8988T (cell line): ENCODE results near the gene FAM237A.

Experiments
- DNase-seq: peaks from one replicate; pipeline ENCODE4 v3.0.0; 2011

FAM237A gene

DNA sequence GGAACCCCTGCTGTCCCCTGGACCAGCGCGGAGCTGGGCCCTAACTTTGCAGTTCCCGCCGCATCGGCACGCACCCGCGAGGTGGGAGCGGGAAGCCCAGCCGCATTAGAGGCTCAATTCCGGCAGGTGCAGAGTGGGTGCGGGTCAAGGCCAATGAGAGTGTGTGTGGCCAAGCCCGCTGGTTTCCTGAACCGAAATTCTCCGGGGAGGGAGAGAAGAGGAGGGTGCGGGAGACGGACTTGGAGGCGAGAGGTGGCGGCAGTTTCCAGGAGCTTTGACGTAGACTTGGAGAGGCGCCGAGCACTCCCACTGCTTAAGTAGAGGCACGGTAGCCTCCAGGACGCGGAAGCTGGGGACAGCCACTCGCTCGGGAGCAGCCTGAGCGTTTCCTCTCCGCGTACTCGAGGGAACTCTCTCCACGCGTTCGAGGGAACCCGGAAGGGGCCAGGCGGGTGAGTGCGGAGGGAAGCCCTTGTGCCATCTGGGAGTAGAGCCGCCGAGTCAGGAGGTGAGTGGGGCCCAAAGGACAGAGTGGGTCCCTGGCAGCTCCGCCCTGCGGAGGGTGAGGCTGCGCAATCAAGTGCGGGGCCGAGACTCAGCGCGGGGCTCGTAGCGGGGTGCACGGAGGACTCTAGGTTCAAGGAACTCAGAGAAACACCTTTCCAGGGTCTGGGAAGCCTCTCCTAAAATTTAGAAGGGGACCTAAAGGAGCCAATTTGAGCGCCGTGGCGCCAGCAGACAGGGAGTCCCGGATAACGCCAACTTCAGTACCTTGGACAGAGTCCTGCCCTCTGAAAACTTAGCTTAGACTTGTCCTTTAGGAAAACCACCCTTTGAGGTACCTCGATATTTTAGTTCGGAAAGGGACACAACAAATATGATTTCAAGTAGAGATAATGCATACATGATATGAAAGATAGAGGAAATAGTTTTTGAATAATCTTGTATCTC is at the start of gene FAM237A:
TSS of gene FAM237A (plus strand) at position 413 of the 951 bp plus-strand sequence. CDS start 1,750 bp downstream, outside the sequence.
- DNase-seq, result no peak

- DNase-seq, result no peak
Measured at GRCh38 chr2:206597717-206598218, 44.5 kb upstream of the FAM237A start.

GRCh38 chr2:206603243-206603642 is 39.0 kb upstream of the FAM237A start:
- DNase-seq, result no peak

DNA sequence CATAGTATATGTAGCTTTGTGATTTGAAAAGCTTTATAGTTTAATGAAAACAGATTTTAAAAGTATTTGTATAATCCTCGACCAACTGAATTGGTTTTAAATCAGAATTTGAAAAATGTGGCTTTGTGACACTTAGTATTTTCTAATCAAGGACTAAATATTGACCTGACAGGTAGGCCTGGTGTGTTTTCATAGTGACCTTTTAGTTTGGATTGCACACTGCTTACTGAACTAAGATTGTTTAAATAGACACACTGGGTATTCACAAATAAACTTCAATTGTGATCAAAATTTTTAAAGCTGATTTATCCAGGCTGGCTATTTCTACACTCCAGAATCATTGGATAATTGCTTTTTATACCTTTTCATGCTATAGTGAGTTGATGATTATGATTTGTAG is 31.8 kb upstream of the FAM237A start:
- no peak for DNase-seq

- no peak for DNase-seq
Measured at GRCh38 chr2:206611191-206611590, 31.1 kb upstream of the FAM237A start.

DNA sequence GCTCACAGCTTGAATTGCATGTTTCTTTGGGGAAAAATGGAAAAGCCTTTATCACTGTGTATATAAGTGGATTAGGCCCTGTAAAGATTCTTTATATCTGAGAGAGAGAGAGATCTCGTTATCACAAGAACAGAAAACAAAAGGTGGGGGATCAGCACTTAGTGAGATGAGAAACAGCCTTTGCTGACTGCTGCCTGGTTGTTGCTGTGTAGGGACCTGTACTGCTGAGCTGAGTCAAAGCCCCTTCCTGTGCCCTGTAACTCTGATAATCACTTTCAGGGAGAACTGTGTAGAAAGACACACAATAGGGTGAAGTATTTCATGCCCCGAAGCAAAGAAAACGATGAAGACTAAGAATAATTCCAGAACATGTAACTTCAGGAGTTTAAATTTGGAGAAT is 30.6 kb upstream of the FAM237A start:
- no peak for DNase-seq

GRCh38 chr2:206614811-206615210 is 27.5 kb upstream of the FAM237A start:
- peak; percentile 11 for DNase-seq

DNA sequence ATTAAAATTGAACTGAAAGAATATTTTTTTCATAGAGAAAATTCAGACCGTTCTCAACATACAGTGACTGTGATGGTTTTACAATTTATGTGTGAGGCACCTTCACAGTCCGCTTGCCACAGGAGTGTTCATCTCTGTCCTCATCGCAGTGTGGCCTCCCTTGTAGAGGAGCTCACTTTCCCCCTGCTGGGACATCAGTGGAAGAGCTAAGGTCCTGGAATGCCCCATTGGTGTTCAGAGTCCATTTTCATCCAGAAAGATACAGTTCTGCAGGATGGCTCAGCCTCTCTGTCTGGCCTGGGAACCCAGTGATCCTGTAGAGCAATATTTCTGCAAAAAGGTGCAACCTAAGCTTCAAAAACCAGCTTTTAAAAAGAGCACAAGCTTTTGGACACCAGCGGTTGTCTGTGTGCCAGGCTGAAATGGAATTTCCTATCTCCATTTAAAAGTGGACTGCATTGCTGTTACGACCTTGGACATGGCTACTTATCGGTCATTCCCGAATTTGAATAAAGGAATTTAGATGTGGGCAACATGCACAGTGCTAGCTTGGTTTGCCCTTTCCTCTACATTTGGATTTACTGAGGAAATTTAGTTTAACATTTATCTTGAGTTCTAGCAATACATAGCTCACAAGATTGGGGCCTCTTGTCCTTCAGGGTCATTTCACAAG is 26.7 kb upstream of the FAM237A start:
- DNase-seq, result no peak

GRCh38 chr2:206616151-206616550 is 26.1 kb upstream of the FAM237A start:
- DNase-seq, result no peak

DNA sequence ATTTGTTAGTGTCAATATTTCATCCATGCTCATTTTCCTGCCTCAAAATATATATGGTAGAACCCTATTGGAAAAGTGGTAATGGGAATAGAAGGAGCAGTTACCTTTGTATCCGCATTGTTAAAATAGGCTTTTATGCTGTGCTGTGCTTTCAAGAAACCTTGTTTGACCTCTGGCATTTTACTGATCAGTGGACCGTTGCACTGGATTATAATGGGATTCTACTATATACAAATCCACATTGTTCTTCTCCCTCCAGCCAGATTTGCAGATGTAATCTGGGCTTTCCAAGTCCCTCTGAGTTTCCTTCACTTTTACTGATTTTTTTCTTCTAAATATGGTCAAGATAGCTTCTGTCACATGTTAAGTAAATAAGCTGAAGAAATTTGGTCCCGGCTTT is 23.3 kb upstream of the FAM237A start:
- no peak for DNase-seq

GRCh38 chr2:206626108-206626507 is 16.2 kb upstream of the FAM237A start:
- DNase-seq, result no peak

DNA sequence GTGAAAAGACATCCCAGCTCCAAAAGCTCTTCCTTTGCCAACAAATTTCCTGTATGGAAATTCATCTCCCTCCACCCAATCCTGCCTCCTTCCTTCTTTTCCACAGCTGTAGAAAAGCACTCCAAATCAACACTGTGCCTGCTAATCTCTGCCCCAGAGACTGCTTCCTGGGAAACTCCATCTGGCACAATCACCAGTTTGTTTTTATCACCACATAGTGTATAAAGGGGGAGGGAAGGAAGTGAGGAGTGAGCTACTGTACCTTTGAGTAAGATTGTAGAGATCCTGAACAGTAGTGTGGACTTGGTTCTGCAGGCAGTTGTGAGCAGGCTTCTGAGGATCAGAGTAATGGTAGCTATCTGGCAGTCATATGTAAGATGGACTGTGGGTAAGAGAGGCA is 14.7 kb upstream of the FAM237A start:
- no peak for DNase-seq

GRCh38 chr2:206631340-206631739 is 10.9 kb upstream of the FAM237A start:
- no peak for DNase-seq

- no peak for DNase-seq
Measured at GRCh38 chr2:206635015-206635414, 7.3 kb upstream of the FAM237A start.

DNA sequence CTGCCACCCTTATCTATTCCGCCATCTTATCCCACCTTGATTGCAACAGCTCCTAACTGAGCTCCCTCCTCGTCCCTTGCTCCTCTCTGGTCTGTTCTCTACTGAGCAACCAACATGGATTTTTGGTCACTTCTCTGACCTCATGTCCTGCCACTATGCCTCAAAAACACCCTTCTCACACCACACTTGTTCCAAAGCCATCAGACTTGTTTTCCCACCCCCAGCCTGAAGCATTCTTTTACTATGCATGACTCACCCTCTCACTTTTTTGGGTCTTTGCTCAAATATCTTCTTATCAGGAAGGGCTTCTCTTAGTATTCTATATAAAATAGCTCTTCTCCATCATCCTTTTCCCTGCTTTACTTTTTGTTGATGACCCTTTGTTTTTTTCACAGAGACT is 2.7 kb upstream of the FAM237A start:
- no peak for DNase-seq

DNA sequence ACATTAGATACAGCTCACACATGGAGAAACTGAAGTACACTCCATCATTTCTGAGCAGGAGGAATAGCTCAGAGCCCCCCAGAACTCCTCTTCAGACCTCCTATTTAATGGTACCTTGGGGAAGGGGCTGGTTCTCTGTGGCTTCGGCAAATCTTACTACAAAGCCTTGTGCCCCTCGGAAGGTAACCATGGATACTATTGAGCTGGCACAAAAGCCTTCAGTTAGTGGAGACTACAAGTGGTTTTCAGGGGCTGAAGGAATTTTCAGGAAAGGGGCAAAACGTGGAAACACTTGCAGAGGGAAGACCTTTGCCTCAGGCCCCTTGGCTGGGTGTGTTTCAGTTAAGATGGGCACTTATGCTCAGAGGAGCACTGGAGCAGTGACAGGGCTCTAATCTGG is 1.1 kb upstream of the FAM237A start:
- no peak for DNase-seq

DNA sequence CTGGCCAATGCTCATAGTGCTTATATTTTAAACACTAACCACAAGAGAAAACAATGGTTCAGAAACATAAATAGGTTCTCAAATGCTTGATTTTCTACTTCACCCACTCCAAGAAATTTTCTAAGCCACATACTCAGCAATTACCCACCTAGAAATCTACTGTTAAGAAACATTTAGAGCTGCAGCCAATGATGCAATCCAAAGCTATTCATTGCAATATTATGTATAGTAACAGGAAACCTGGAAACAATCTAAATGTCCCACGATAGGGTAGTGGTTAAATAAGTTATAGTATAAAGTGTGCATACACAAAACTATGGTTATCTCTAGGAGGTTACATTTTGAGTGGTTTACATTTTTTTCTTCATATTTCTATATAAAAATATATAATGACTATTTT is 5.7 kb downstream of the FAM237A start:
- no peak for DNase-seq

DNA sequence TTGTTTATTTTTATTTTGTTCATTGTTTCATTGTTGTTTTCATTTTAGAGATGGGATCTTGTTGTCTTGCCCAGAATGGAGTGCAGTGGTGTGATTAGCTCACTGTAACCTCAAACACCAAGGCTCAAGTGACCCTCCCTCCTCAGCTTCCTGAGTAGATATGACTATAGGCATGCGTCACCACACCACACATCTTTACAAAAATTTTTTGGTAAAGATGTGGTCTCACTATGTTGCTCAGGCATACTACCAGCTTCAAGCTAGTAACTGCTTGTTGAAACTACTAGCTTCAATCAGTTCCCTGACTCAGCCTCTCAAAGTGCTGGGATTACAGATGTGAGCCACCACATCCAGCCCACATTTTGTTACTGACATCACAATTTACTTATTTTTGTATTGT is 14.8 kb downstream of the FAM237A start:
- no peak for DNase-seq

DNA sequence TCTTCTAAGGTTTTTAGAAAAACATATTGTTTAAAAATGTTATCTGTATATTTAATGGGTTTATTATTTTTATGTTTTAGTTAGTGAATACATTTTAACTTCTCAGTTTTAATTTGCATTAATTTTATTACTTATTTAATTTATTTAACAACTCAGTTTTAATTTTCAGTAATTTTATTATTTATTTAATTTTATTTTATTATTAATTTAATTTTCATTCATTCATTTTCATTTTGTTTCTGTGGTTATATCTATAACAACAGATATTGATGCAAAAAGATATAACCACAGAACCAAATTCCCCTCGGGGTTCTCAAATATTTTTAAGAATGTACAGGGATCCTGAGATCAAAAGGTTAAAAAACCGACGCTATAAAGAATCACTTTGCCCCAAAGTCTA is 23.0 kb downstream of the FAM237A start:
- DNase-seq, result no peak

- no peak for DNase-seq
Measured at GRCh38 chr2:206670531-206671319, 28.4 kb downstream of the FAM237A start.

DNA sequence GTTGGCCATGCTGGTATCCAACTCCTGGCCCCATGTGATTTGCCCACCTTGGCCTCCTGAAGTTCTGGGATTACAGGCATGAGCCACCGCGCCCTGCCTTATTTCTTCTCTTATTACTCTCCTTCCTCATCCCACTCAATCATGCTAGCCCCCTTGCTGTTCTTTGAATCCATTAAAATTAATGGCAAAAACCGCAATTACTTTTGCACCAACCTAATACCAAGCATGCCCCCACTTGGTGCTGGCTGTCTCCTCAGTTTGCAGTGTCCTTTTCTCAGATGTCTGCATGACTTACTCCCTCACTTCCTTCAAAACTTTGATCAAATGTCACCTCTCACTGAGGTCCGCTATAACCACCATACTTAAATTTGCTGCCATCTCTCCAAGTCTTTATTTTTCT is 41.3 kb downstream of the FAM237A start:
- no peak for DNase-seq

GRCh38 chr2:206688453-206688852 is 46.2 kb downstream of the FAM237A start:
- DNase-seq, result no peak

DNA sequence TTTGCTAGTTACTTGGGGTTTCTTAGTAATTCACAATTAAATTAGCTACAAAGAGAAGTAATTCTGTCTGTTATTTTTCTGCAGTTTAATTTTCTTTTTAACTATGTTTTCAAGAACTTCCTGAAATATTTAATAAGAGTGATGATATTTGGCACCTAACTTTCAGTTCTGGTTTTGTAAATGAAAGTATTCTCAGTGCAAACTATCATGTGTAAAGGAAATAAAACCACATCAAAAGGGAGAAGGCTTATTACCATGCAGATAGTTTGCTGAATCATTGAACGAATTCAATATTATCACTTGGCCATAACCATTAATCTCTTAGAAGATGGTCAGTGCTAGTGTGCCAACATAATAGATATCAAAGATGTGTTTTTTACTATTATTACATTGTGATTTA is 46.7 kb downstream of the FAM237A start:
- DNase-seq, result no peak
